ENCODE data around the gene TAF4.

Gene TAF4

GRCh38 chr20:62020935-62021701 lies 44.6 kb downstream of the TAF4 start:
- Histone ChIP-seq H3K9me3 (ENCODE audit: control insufficient read depth, low read length) (no peaks in the 10 kb centered on the region), H3K4me1 (ENCODE audit: control insufficient read depth, insufficient read depth, low read length) (peaks cover 7% of the 10 kb centered on the region), H3K4me3 (ENCODE audit: low read length) (no peak overlapping the region), H3K36me3 (ENCODE audit: control insufficient read depth, insufficient read depth, low read length) (no peaks in the 10 kb centered on the region), H3K27me3 (ENCODE audit: control insufficient read depth, insufficient read depth, low read length) (no peaks in the 10 kb centered on the region), H3K9ac (ENCODE audit: low read length) (no peak overlapping the region)

- Histone ChIP-seq H3K9ac (ENCODE audit: low read length) (no peak overlapping the region), H3K36me3 (ENCODE audit: control insufficient read depth, insufficient read depth, low read length) (no peaks in the 10 kb centered on the region), H3K27me3 (ENCODE audit: control insufficient read depth, insufficient read depth, low read length) (no peaks in the 10 kb centered on the region), H3K9me3 (ENCODE audit: control insufficient read depth, low read length) (no peaks in the 10 kb centered on the region), H3K4me1 (ENCODE audit: control insufficient read depth, insufficient read depth, low read length) (peaks cover 10% of the 10 kb centered on the region), H3K4me3 (ENCODE audit: low read length) (no peak overlapping the region)
These were observed 45.7 kb downstream of the TAF4 start for GRCh38 chr20:62019881-62020492.

GRCh38 chr20:62019144-62019805 lies 46.4 kb downstream of the TAF4 start:
- Histone ChIP-seq H3K36me3 (ENCODE audit: control insufficient read depth, insufficient read depth, low read length) (no peaks in the 10 kb centered on the region), H3K4me3 (ENCODE audit: low read length) (no peak overlapping the region), H3K9ac (ENCODE audit: low read length) (no peak overlapping the region), H3K4me1 (ENCODE audit: control insufficient read depth, insufficient read depth, low read length) (peaks cover 10% of the 10 kb centered on the region), H3K9me3 (ENCODE audit: control insufficient read depth, low read length) (no peaks in the 10 kb centered on the region), H3K27me3 (ENCODE audit: control insufficient read depth, insufficient read depth, low read length) (no peaks in the 10 kb centered on the region)

- Histone ChIP-seq H3K36me3 (ENCODE audit: control insufficient read depth, insufficient read depth, low read length) (no peaks in the 10 kb centered on the region), H3K9me3 (ENCODE audit: control insufficient read depth, low read length) (no peaks in the 10 kb centered on the region), H3K4me1 (ENCODE audit: control insufficient read depth, insufficient read depth, low read length) (peaks cover 10% of the 10 kb centered on the region), H3K27me3 (ENCODE audit: control insufficient read depth, insufficient read depth, low read length) (no peaks in the 10 kb centered on the region), H3K4me3 (ENCODE audit: low read length) (no peak overlapping the region), H3K9ac (ENCODE audit: low read length) (no peak overlapping the region)
These were observed 47.1 kb downstream of the TAF4 start for GRCh38 chr20:62018437-62019143.

- Histone ChIP-seq H3K9ac (ENCODE audit: low read length) (no peak overlapping the region), H3K27me3 (ENCODE audit: control insufficient read depth, insufficient read depth, low read length) (no peaks in the 10 kb centered on the region), H3K36me3 (ENCODE audit: control insufficient read depth, insufficient read depth, low read length) (no peaks in the 10 kb centered on the region)
These were observed 50.0 kb downstream of the TAF4 start for GRCh38 chr20:62015540-62016288.

GRCh38 chr20:62014889-62015537 lies 50.7 kb downstream of the TAF4 start:
- no peak overlapping the region for H3K9ac ChIP-seq (ENCODE audit: low read length)
- H3K36me3 ChIP-seq (ENCODE audit: control insufficient read depth, insufficient read depth, low read length): no peaks in the 10 kb centered on the region
- peaks cover 5% of the 10 kb centered on the region for H3K4me1 ChIP-seq (ENCODE audit: control insufficient read depth, insufficient read depth, low read length)
- no peak overlapping the region for H3K4me3 ChIP-seq (ENCODE audit: low read length)
- H3K27me3 ChIP-seq (ENCODE audit: control insufficient read depth, insufficient read depth, low read length): no peaks in the 10 kb centered on the region
- H3K9me3 ChIP-seq (ENCODE audit: control insufficient read depth, low read length): no peaks in the 10 kb centered on the region

More at GRCh38 chr20:62015540-62016288, 50.0 kb downstream of the TAF4 start:
- no peak overlapping the region for H3K4me3 ChIP-seq (ENCODE audit: low read length)
- H3K9me3 ChIP-seq (ENCODE audit: control insufficient read depth, low read length): no peaks in the 10 kb centered on the region
- H3K4me1 ChIP-seq (ENCODE audit: control insufficient read depth, insufficient read depth, low read length): peaks cover 9% of the 10 kb centered on the region

- no peaks in the 10 kb centered on the region for H3K9me3 ChIP-seq (ENCODE audit: control insufficient read depth, low read length)
- no peaks in the 10 kb centered on the region for H3K36me3 ChIP-seq (ENCODE audit: control insufficient read depth, insufficient read depth, low read length)
- no peaks in the 10 kb centered on the region for H3K27me3 ChIP-seq (ENCODE audit: control insufficient read depth, insufficient read depth, low read length)
- H3K4me1 ChIP-seq (ENCODE audit: control insufficient read depth, insufficient read depth, low read length): peaks cover 5% of the 10 kb centered on the region
- H3K9ac ChIP-seq (ENCODE audit: low read length): no peak overlapping the region
- H3K4me3 ChIP-seq (ENCODE audit: low read length): no peak overlapping the region
These were observed 51.2 kb downstream of the TAF4 start for GRCh38 chr20:62014488-62014775.

- no peak overlapping the region for H3K9ac ChIP-seq (ENCODE audit: low read length)
- H3K9me3 ChIP-seq (ENCODE audit: control insufficient read depth, low read length): no peaks in the 10 kb centered on the region
- peaks cover 6% of the 10 kb centered on the region for H3K36me3 ChIP-seq (ENCODE audit: control insufficient read depth, insufficient read depth, low read length)
- peaks cover 5% of the 10 kb centered on the region for H3K4me1 ChIP-seq (ENCODE audit: control insufficient read depth, insufficient read depth, low read length)
- no peak overlapping the region for H3K4me3 ChIP-seq (ENCODE audit: low read length)
- no peaks in the 10 kb centered on the region for H3K27me3 ChIP-seq (ENCODE audit: control insufficient read depth, insufficient read depth, low read length)
These were observed 53.0 kb downstream of the TAF4 start for GRCh38 chr20:62012631-62013030.

GRCh38 chr20:62011938-62012534 lies 53.6 kb downstream of the TAF4 start:
- H3K27me3 ChIP-seq (ENCODE audit: control insufficient read depth, insufficient read depth, low read length): no peaks in the 10 kb centered on the region
- H3K4me3 ChIP-seq (ENCODE audit: low read length): no peak overlapping the region
- H3K9ac ChIP-seq (ENCODE audit: low read length): no peak overlapping the region
- peaks cover 6% of the 10 kb centered on the region for H3K36me3 ChIP-seq (ENCODE audit: control insufficient read depth, insufficient read depth, low read length)
- H3K4me1 ChIP-seq (ENCODE audit: control insufficient read depth, insufficient read depth, low read length): peaks cover 5% of the 10 kb centered on the region
- H3K9me3 ChIP-seq (ENCODE audit: control insufficient read depth, low read length): no peaks in the 10 kb centered on the region

- Histone ChIP-seq H3K4me3 (ENCODE audit: low read length) (no peak overlapping the region), H3K27me3 (ENCODE audit: control insufficient read depth, insufficient read depth, low read length) (no peaks in the 10 kb centered on the region), H3K9me3 (ENCODE audit: control insufficient read depth, low read length) (no peaks in the 10 kb centered on the region), H3K4me1 (ENCODE audit: control insufficient read depth, insufficient read depth, low read length) (peaks cover 5% of the 10 kb centered on the region), H3K9ac (ENCODE audit: low read length) (no peak overlapping the region), H3K36me3 (ENCODE audit: control insufficient read depth, insufficient read depth, low read length) (peaks cover 6% of the 10 kb centered on the region)
These were observed 54.3 kb downstream of the TAF4 start for GRCh38 chr20:62011403-62011790.
